Neuronal stem cell (in vitro differentiated cells): ENCODE results near the gene OLFML1.

Source experiments
- DNase-seq: peaks from one replicate; pipeline ENCODE4 v3.0.0-alpha.2; 2013; ENCODE audit warnings: low spot score
- H2AFZ ChIP-seq: one replicate; pipeline ENCODE4 v1.6.1; 2013; ENCODE audit warnings: mild to moderate bottlenecking, low read length, inconsistent platforms
- H2AK5ac ChIP-seq: 2 replicates; pipeline ENCODE4 v1.6.1; 2013; ENCODE audit warnings: low read depth, mild to moderate bottlenecking, inconsistent platforms, low read length, moderate library complexity, mixed read lengths
- H2BK120ac ChIP-seq: 2 replicates; pipeline ENCODE4 v1.6.1; 2013; ENCODE audit warnings: low read depth, mild to moderate bottlenecking, inconsistent platforms, low read length, moderate library complexity, mixed read lengths
- H2BK12ac ChIP-seq: one replicate; pipeline ENCODE4 v1.6.1; 2013; ENCODE audit warnings: low read length, inconsistent platforms
- H2BK15ac ChIP-seq: 2 replicates; pipeline ENCODE4 v1.6.1; 2013; ENCODE audit warnings: mild to moderate bottlenecking, low read length, inconsistent platforms, mixed read lengths
- H2BK5ac ChIP-seq: one replicate; pipeline ENCODE4 v1.6.1; 2013; ENCODE audit warnings: inconsistent platforms, mild to moderate bottlenecking, low read length, moderate library complexity
- H3K14ac ChIP-seq: one replicate; pipeline ENCODE4 v1.6.1; 2013; ENCODE audit warnings: low read length, inconsistent platforms
- H3K18ac ChIP-seq: 2 replicates; pipeline ENCODE4 v1.6.1; 2013; ENCODE audit warnings: low read length, inconsistent platforms
- H3K23ac ChIP-seq: 2 replicates; pipeline ENCODE4 v1.6.1; 2013; ENCODE audit warnings: low read depth, mild to moderate bottlenecking, mixed read lengths, low read length, inconsistent platforms; ENCODE audit not compliant: poor library complexity
- H3K27ac ChIP-seq: replicated peaks from 3 replicates; pipeline ENCODE4 v1.5.1; 2013; ENCODE audit warnings: low read length, inconsistent platforms
- H3K27me3 ChIP-seq, 3 experiments: 2 replicates each; pipeline ENCODE4 v1.6.1; 2013; ENCODE audit warnings: low read length in 3 of 3, mild to moderate bottlenecking in 2 of 3, inconsistent platforms in 1 of 3, low read depth in 1 of 3, mixed read lengths in 1 of 3, moderate library complexity in 1 of 3; ENCODE audit not compliant: control insufficient read depth in 3 of 3, insufficient read depth in 3 of 3
- H3K36me3 ChIP-seq, 2 donors: replicated peaks in 1 of 2; 2 replicates each; pipeline ENCODE4 v1.6.1; 2013; ENCODE audit warnings: low read length in 2 of 2; ENCODE audit not compliant: control insufficient read depth in 2 of 2, insufficient read depth in 2 of 2
- H3K4ac ChIP-seq: 2 replicates; pipeline ENCODE4 v1.6.1; 2013; ENCODE audit warnings: inconsistent platforms, mild to moderate bottlenecking, low read length, moderate library complexity
- H3K4me1 ChIP-seq, 2 donors: 1 replicate in 1 of 2; 2 replicates in 1 of 2; pipeline ENCODE4 v1.6.1; 2013; ENCODE audit warnings: low read length in 2 of 2, low read depth in 1 of 2; ENCODE audit not compliant: control insufficient read depth in 2 of 2, insufficient read depth in 1 of 2
- H3K4me2 ChIP-seq: one replicate; pipeline ENCODE4 v1.6.1; 2013; ENCODE audit warnings: mild to moderate bottlenecking, low read length, inconsistent platforms; ENCODE audit not compliant: insufficient read depth, poor library complexity, severe bottlenecking
- H3K4me3 ChIP-seq, 2 donors: 2 replicates each; pipeline ENCODE4 v1.5.1; 2013; ENCODE audit warnings: low read length in 2 of 2, mild to moderate bottlenecking in 2 of 2, inconsistent platforms in 1 of 2, moderate library complexity in 1 of 2
- H3K79me1 ChIP-seq: one replicate; pipeline ENCODE4 v1.6.1; 2013; ENCODE audit warnings: low read depth, mild to moderate bottlenecking, inconsistent platforms, low read length, moderate library complexity
- H3K9ac ChIP-seq: one replicate; pipeline ENCODE4 v1.6.1; 2013; ENCODE audit warnings: mild to moderate bottlenecking, low read depth, low read length, inconsistent platforms; ENCODE audit not compliant: poor library complexity
- H3K9me3 ChIP-seq, 2 donors: replicated peaks in 1 of 2; 2 replicates each; pipeline versions ENCODE3 to v1.6.1; 2013; ENCODE audit warnings: low read length in 2 of 2, mild to moderate bottlenecking in 2 of 2, inconsistent platforms in 1 of 2, low read depth in 1 of 2, mixed read lengths in 1 of 2, moderate library complexity in 1 of 2; ENCODE audit not compliant: control insufficient read depth in 2 of 2, insufficient read depth in 1 of 2
- H4K8ac ChIP-seq: one replicate; pipeline ENCODE4 v1.6.1; 2013; ENCODE audit warnings: low read depth, mild to moderate bottlenecking, inconsistent platforms, low read length, moderate library complexity
- H4K91ac ChIP-seq: one replicate; pipeline ENCODE4 v1.6.1; 2013; ENCODE audit warnings: low read length, low read depth, mild to moderate bottlenecking, inconsistent platforms; ENCODE audit not compliant: poor library complexity
- WGBS, 2 donors: extraction: QIAGEN DNeasy Blood & Tissue Kit; methylation state at CpG; one replicate each; pipeline ENCODE4 v1.1.7; 2013; ENCODE audit warnings: missing lambda C conversion rate in 2 of 2, mixed read lengths in 1 of 2; ENCODE audit not compliant: insufficient read length in 2 of 2, insufficient replicate concordance in 1 of 2; ENCODE audit errors: extremely low coverage in 2 of 2; 5-methylcytosine and 5-hydroxymethylcytosine counted together

Gene OLFML1

GRCh38 chr11:7486098-7486780 is 933 bp downstream of the OLFML1 start:
- no peak overlapping the region for H3K4ac ChIP-seq
- H3K23ac ChIP-seq, result no peak overlapping the region
- DNase-seq, result no peak
- no peak overlapping the region for H2AK5ac ChIP-seq
- H3K36me3 ChIP-seq, result no peaks in the 10 kb centered on the region
- no peak overlapping the region for H3K27ac ChIP-seq
- H3K4me2 ChIP-seq, result no peak overlapping the region
- peaks cover 2 to 6% of the 10 kb centered on the region in 2 donors for H3K4me1 ChIP-seq
- no CpG with 5 or more reads among the region's 2 CpGs for WGBS, 2 donors
- no peak overlapping the region for H2BK15ac ChIP-seq
- no peak overlapping the region for H4K91ac ChIP-seq
- no peak overlapping the region for H3K18ac ChIP-seq
- H2BK12ac ChIP-seq, result no peak overlapping the region
- no peak overlapping the region for H2AFZ ChIP-seq
- H3K4me3 ChIP-seq, result no peak overlapping the region
- no peak overlapping the region for H4K8ac ChIP-seq
- H3K14ac ChIP-seq, result no peak overlapping the region
- H3K27me3 ChIP-seq, result no peaks in the 10 kb centered on the region
- H3K9ac ChIP-seq, result no peak overlapping the region
- no peak overlapping the region for H2BK5ac ChIP-seq
- H3K79me1 ChIP-seq, result no peaks in the 10 kb centered on the region
- H2BK120ac ChIP-seq, result no peak overlapping the region
- H3K9me3 ChIP-seq, result no peaks in the 10 kb centered on the region

- Histone ChIP-seq H2BK12ac (no peak overlapping the region), H3K36me3 (no peaks in the 10 kb centered on the region)
- whole genome bisulfite sequencing, 2 donors, result no CpG with 5 or more reads among the region's 6 CpGs
These were observed 1.5 kb downstream of the OLFML1 start for GRCh38 chr11:7486781-7487140.

GRCh38 chr11:7487360-7487759 is 2.1 kb downstream of the OLFML1 start:
- H3K4me3 ChIP-seq, result no peak overlapping the region
- H3K9me3 ChIP-seq, result no peaks in the 10 kb centered on the region
- H3K9ac ChIP-seq, result no peak overlapping the region
- H3K4ac ChIP-seq, result no peak overlapping the region
- no peak overlapping the region for H4K8ac ChIP-seq
- WGBS, 2 donors, result no CpG with 5 or more reads among the region's 2 CpGs
- H2BK120ac ChIP-seq, result no peak overlapping the region
- peaks cover 3 to 6% of the 10 kb centered on the region in 2 donors for H3K4me1 ChIP-seq
- no peak overlapping the region for H3K23ac ChIP-seq
- DNase-seq, result no peak
- H2BK15ac ChIP-seq, result no peak overlapping the region
- no peak overlapping the region for H3K18ac ChIP-seq
- no peak overlapping the region for H3K27ac ChIP-seq
- H2AFZ ChIP-seq, result no peak overlapping the region
- H3K79me1 ChIP-seq, result no peaks in the 10 kb centered on the region
- H2BK5ac ChIP-seq, result no peak overlapping the region
- H4K91ac ChIP-seq, result no peak overlapping the region
- H3K14ac ChIP-seq, result no peak overlapping the region
- H2BK12ac ChIP-seq, result no peak overlapping the region
- H3K36me3 ChIP-seq, result no peaks in the 10 kb centered on the region
- peaks cover 0 to 3% (median 0%) of the 10 kb centered on the region in 3 experiments for H3K27me3 ChIP-seq
- no peak overlapping the region for H3K4me2 ChIP-seq
- H2AK5ac ChIP-seq, result no peak overlapping the region

More at GRCh38 chr11:7486781-7487140, 1.5 kb downstream of the OLFML1 start:
- Histone ChIP-seq H3K4ac (no peak overlapping the region), H3K9me3 (no peaks in the 10 kb centered on the region), H3K23ac (no peak overlapping the region), H3K79me1 (no peaks in the 10 kb centered on the region), H4K91ac (no peak overlapping the region), H3K4me2 (no peak overlapping the region), H2BK5ac (no peak overlapping the region), H3K14ac (no peak overlapping the region), H3K4me3 (no peak overlapping the region), H2BK120ac (no peak overlapping the region), H2BK15ac (no peak overlapping the region), H3K27ac (no peak overlapping the region), H3K27me3 (no peaks in the 10 kb centered on the region), H2AK5ac (no peak overlapping the region), H3K9ac (no peak overlapping the region), H3K18ac (no peak overlapping the region), H4K8ac (no peak overlapping the region), H3K4me1 (peaks cover 3 to 6% of the 10 kb centered on the region in 2 donors), H2AFZ (no peak overlapping the region)
- no peak for DNase-seq

- no peaks in the 10 kb centered on the region for H3K79me1 ChIP-seq
- H3K9ac ChIP-seq, result no peak overlapping the region
- H3K9me3 ChIP-seq, result no peaks in the 10 kb centered on the region
- DNase-seq, result no peak
- H2AK5ac ChIP-seq, result no peak overlapping the region
- no peak overlapping the region for H2BK15ac ChIP-seq
- no peak overlapping the region for H2BK5ac ChIP-seq
- no peak overlapping the region for H2BK120ac ChIP-seq
- no peak overlapping the region for H3K18ac ChIP-seq
- H3K27ac ChIP-seq, result no peak overlapping the region
- no peak overlapping the region for H4K8ac ChIP-seq
- peaks cover 3 to 6% of the 10 kb centered on the region in 2 donors for H3K4me1 ChIP-seq
- H2AFZ ChIP-seq, result no peak overlapping the region
- no peak overlapping the region for H3K4me2 ChIP-seq
- no CpG with 5 or more reads among the region's 1 CpG for WGBS, 2 donors
- H3K14ac ChIP-seq, result no peak overlapping the region
- no peak overlapping the region for H2BK12ac ChIP-seq
- no peak overlapping the region for H3K4ac ChIP-seq
- H3K36me3 ChIP-seq, result no peaks in the 10 kb centered on the region
- H3K27me3 ChIP-seq, result peaks cover 0 to 3% (median 0%) of the 10 kb centered on the region in 3 experiments
- no peak overlapping the region for H4K91ac ChIP-seq
- no peak overlapping the region for H3K4me3 ChIP-seq
- no peak overlapping the region for H3K23ac ChIP-seq
These were observed 3.4 kb downstream of the OLFML1 start for GRCh38 chr11:7488681-7489080.
